Erythroblast (primary cell): Measurements from ENCODE around the gene RNF121.

Experiments used
- DNase-seq, 2 experiments: peaks; one replicate each; lab custom pipeline; 2025; lab: John Stamatoyannopoulos, UW
- GATA1 ChIP-seq: IDR thresholded peaks from 2 replicates; pipeline ENCODE4 v1.6.1; 2011; ENCODE audit warnings: low read depth, mild to moderate bottlenecking, control low read depth, low read length, moderate library complexity
- POLR2A ChIP-seq: IDR thresholded peaks from 2 replicates; pipeline ENCODE4 v1.6.1; 2011; ENCODE audit warnings: mild to moderate bottlenecking, low read length

The RNF121 gene

GRCh38 chr11:72008728-72009127, 79.9 kb downstream of the RNF121 start:
- TF ChIP-seq POLR2A (no peak), GATA1 (no peak)
- DNase-seq, result no peak

- DNase-seq, result no peak
- TF ChIP-seq GATA1 (no peak), POLR2A (no peak)
These were observed 80.3 kb downstream of the RNF121 start for GRCh38 chr11:72009156-72009555.

GRCh38 chr11:72010529-72011233, 81.8 kb downstream of the RNF121 start:
- TF ChIP-seq POLR2A (no peak), GATA1 (no peak)
- DNase-seq, result no peak

GRCh38 chr11:72012091-72012630, 83.3 kb downstream of the RNF121 start:
- no peak for DNase-seq

GRCh38 chr11:72012897-72013721, 84.3 kb downstream of the RNF121 start:
- no peak for DNase-seq
- TF ChIP-seq GATA1 (no peak), POLR2A (no peak)

More at GRCh38 chr11:72012091-72012630, 83.3 kb downstream of the RNF121 start:
- TF ChIP-seq POLR2A (no peak), GATA1 (no peak)

GRCh38 chr11:72013765-72014711, 85.2 kb downstream of the RNF121 start:
- no peak for TF ChIP-seq GATA1
- TF ChIP-seq POLR2A, result no peak
- DNase-seq, result no peak

- DNase-seq, result no peak
- no peak for TF ChIP-seq POLR2A
- no peak for TF ChIP-seq GATA1
These were observed 86.0 kb downstream of the RNF121 start for GRCh38 chr11:72014761-72015320.

GRCh38 chr11:72015511-72016061, 86.7 kb downstream of the RNF121 start:
- TF ChIP-seq GATA1, result no peak
- TF ChIP-seq POLR2A, result no peak
- peak; percentile 42 to 57 for DNase-seq

GRCh38 chr11:72018171-72018570, 89.3 kb downstream of the RNF121 start:
- no peak for TF ChIP-seq GATA1

GRCh38 chr11:72023335-72023734, 94.5 kb downstream of the RNF121 start:
- no peak for DNase-seq
- TF ChIP-seq POLR2A, result no peak
- no peak for TF ChIP-seq GATA1

More at GRCh38 chr11:72018171-72018570, 89.3 kb downstream of the RNF121 start:
- DNase-seq, result no peak

- no peak for DNase-seq
- no peak for TF ChIP-seq GATA1
These were observed 95.4 kb downstream of the RNF121 start for GRCh38 chr11:72024069-72024754.

- DNase-seq, result no peak
- TF ChIP-seq POLR2A, result no peak
- no peak for TF ChIP-seq GATA1
These were observed 97.2 kb downstream of the RNF121 start for GRCh38 chr11:72026090-72026489.

- TF ChIP-seq POLR2A (no peak), GATA1 (no peak)
- no peak for DNase-seq
These were observed 101.7 kb downstream of the RNF121 start for GRCh38 chr11:72030472-72031045.
